ENCODE results near the gene FCHSD2. TPM values are rescaled to one million over a fixed set of nuclear protein-coding genes. Genes with fewer than 3 reads are reported as not detected.

Gene FCHSD2
- total and polyA plus RNA-seq, 2 of the 8 experiments (the other 6 are each of a cell fraction or from before 2014, with no cell fraction given), result 4.1 to 7.8 TPM

- TF ChIP-seq, protein P1, sequence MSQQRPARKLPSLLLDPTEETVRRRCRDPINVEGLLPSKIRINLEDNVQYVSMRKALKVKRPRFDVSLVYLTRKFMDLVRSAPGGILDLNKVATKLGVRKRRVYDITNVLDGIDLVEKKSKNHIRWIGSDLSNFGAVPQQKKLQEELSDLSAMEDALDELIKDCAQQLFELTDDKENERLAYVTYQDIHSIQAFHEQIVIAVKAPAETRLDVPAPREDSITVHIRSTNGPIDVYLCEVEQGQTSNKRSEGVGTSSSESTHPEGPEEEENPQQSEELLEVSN (IDR thresholded peaks at IDR 0.05), result peak; percentile 84
- TF ChIP-seq CEBPB (IDR thresholded peaks at IDR 0.05; ENCODE audit: low read depth, low read length) (no peak), RFX5 (IDR thresholded peaks at IDR 0.05; ENCODE audit: borderline replicate concordance, low read depth, low read length) (no peak), GABPA (IDR thresholded peaks at IDR 0.05; ENCODE audit: borderline replicate concordance, insufficient read depth, low read length) (no peak), POLR2A (IDR thresholded peaks at IDR 0.05; ENCODE audit: control extremely low read depth in 1 of 2, low read depth in 2 of 2, low read length in 2 of 2) (peak in 1 of 2 experiments; percentile 42; a peak in 1 of 3 replicates), ASH2L (IDR thresholded peaks at IDR 0.05; ENCODE audit: low read length) (peak; percentile 39), CREB1 (IDR thresholded peaks at IDR 0.05) (0 out of 2 replicates have a peak, but pooled peaks have one; percentile 11), TAF1 (IDR thresholded peaks at IDR 0.05; ENCODE audit: low read depth, low read length) (peak; percentile 59)
- TF ChIP-seq, protein P2, sequence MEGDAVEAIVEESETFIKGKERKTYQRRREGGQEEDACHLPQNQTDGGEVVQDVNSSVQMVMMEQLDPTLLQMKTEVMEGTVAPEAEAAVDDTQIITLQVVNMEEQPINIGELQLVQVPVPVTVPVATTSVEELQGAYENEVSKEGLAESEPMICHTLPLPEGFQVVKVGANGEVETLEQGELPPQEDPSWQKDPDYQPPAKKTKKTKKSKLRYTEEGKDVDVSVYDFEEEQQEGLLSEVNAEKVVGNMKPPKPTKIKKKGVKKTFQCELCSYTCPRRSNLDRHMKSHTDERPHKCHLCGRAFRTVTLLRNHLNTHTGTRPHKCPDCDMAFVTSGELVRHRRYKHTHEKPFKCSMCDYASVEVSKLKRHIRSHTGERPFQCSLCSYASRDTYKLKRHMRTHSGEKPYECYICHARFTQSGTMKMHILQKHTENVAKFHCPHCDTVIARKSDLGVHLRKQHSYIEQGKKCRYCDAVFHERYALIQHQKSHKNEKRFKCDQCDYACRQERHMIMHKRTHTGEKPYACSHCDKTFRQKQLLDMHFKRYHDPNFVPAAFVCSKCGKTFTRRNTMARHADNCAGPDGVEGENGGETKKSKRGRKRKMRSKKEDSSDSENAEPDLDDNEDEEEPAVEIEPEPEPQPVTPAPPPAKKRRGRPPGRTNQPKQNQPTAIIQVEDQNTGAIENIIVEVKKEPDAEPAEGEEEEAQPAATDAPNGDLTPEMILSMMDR (IDR thresholded peaks at IDR 0.05; ENCODE audit: control extremely low read depth in 1 of 3, insufficient read depth in 1 of 3, low read depth in 1 of 3, low read length in 3 of 3), result peak in 1 of 3 experiments; percentile 1; a peak in 1 of 4 replicates
- TF ChIP-seq, protein P3, sequence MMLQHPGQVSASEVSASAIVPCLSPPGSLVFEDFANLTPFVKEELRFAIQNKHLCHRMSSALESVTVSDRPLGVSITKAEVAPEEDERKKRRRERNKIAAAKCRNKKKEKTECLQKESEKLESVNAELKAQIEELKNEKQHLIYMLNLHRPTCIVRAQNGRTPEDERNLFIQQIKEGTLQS (IDR thresholded peaks at IDR 0.05; ENCODE audit: insufficient read depth, low read depth, low read length), result no peak
Observed at GRCh38 chr11:72821920-72822799, 320.0 kb downstream of the FCHSD2 start (continued).
